ENCODE data around the gene ACAN. TPM values are rescaled to one million over a fixed set of nuclear protein-coding genes. Genes with fewer than 3 reads are reported as not detected.

The ACAN gene
- polyA plus RNA-seq, 1 of the 3 experiments (the other 2 are of a cell fraction): not detected

DNA sequence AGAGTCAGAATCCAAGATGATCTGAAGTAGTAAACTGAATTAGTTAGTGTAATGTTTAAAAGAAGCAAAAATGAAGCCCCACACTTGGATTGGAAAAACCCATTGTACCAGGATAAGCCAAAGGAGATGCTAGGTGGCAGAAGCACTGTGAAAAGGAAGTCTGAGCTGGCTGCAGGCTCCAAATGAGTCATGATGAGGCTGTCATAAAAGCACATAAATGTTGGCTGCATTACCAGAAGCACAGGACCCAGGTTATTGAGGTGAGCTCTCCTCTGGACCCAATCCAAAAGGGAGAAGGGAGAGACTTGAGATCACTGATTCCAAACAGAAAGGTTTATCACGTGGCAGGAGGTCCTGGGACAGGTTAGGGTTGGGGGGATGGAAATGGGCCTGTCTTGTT is 3.2 kb upstream of the ACAN start:
- Histone ChIP-seq H3K4me1 (ENCODE audit: control insufficient read depth in 1 of 2, insufficient read depth in 2 of 2, low read depth in 1 of 2, low read length in 1 of 2) (no peaks in the 10 kb centered on the region; a peak in 1 of 4 replicates), H3K9me3 (no peaks in the 10 kb centered on the region), H3F3A (replicated peaks; ENCODE audit: insufficient read depth) (peaks cover 5% of the 10 kb centered on the region), H3K9me2 (no peaks in the 10 kb centered on the region), H3K27ac (ENCODE audit: low read depth in 2 of 2, low read length in 1 of 2) (no peak overlapping the region), H3K4me3 (ENCODE audit: low read depth in 2 of 2, low read length in 1 of 2) (no peak overlapping the region), H4K20me1 (ENCODE audit: insufficient read depth) (no peaks in the 10 kb centered on the region), H3K36me3 (replicated peaks in 1 of 2; ENCODE audit: control insufficient read depth in 1 of 2, insufficient read depth in 2 of 2, low read length in 1 of 2) (no peaks in the 10 kb centered on the region), H3K9ac (no peak overlapping the region), H2AFZ (ENCODE audit: low read depth) (no peak overlapping the region), H3K79me2 (ENCODE audit: insufficient read depth) (no peaks in the 10 kb centered on the region), H3K4me2 (no peak overlapping the region), H3K27me3 (ENCODE audit: insufficient read depth) (peaks cover 32% of the 10 kb centered on the region)
- CTCF ChIA-PET: no interaction called here
- DNase-seq: no peak
- WGBS (ENCODE audit: low lambda C conversion rate): 4% methylated on average over 1 of the region's 1 CpG
- POLR2A ChIA-PET: no interaction called here
- no peak for TF ChIP-seq POLR2AphosphoS5 (IDR thresholded peaks at IDR 0.05; ENCODE audit: low read depth, low read length)
- no peak for TF ChIP-seq NFIC (IDR thresholded peaks at IDR 0.05; ENCODE audit: borderline replicate concordance)
- TF ChIP-seq NRF1 (IDR thresholded peaks at IDR 0.05; ENCODE audit: low read depth, low read length): no peak
- TF ChIP-seq EZH2phosphoT487 (IDR thresholded peaks at IDR 0.05; ENCODE audit: borderline replicate concordance, low read depth): no peak
- TF ChIP-seq RCOR1 (IDR thresholded peaks at IDR 0.05; ENCODE audit: low read length): no peak
- TF ChIP-seq CHD2 (IDR thresholded peaks at IDR 0.05; ENCODE audit: low read length, partially characterized antibody): no peak
- TF ChIP-seq FOSL2 (IDR thresholded peaks at IDR 0.05; ENCODE audit: borderline replicate concordance, low read depth): no peak
- no peak for TF ChIP-seq MXI1 (IDR thresholded peaks at IDR 0.05; ENCODE audit: low read depth, low read length)
- TF ChIP-seq, protein P1, sequence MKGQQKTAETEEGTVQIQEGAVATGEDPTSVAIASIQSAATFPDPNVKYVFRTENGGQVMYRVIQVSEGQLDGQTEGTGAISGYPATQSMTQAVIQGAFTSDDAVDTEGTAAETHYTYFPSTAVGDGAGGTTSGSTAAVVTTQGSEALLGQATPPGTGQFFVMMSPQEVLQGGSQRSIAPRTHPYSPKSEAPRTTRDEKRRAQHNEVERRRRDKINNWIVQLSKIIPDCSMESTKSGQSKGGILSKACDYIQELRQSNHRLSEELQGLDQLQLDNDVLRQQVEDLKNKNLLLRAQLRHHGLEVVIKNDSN (IDR thresholded peaks at IDR 0.05; ENCODE audit: borderline replicate concordance, low read depth): no peak
- TF ChIP-seq, protein P2, sequence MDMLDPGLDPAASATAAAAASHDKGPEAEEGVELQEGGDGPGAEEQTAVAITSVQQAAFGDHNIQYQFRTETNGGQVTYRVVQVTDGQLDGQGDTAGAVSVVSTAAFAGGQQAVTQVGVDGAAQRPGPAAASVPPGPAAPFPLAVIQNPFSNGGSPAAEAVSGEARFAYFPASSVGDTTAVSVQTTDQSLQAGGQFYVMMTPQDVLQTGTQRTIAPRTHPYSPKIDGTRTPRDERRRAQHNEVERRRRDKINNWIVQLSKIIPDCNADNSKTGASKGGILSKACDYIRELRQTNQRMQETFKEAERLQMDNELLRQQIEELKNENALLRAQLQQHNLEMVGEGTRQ (IDR thresholded peaks at IDR 0.05; ENCODE audit: borderline replicate concordance, low read depth, low read length): no peak

DNA sequence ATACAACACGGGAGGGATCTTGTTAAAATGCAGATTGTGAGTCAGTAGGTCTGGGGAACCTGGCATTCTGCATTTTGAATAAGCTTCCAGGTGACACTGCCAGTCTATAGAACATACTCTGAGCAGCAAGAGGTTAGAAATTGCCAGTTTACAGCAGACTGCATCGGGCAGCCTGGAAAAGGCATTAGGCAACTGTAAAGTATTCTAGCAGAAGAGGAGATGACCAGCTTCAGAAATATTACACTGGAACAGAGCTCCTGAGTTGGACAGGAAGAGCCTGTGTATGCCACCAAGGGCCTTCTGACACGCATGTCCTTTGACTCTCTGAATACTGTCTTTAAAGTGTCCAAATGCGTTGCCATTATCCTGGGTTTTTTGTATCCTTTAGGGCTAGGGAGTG is 2.5 kb upstream of the ACAN start:
- Histone ChIP-seq H4K20me1 (ENCODE audit: insufficient read depth) (no peaks in the 10 kb centered on the region), H3K9me2 (no peaks in the 10 kb centered on the region), H3K9ac (no peak overlapping the region), H3K4me3 (ENCODE audit: low read depth in 2 of 2, low read length in 1 of 2) (no peak overlapping the region), H3F3A (replicated peaks; ENCODE audit: insufficient read depth) (peaks cover 5% of the 10 kb centered on the region), H3K4me2 (no peak overlapping the region), H3K27ac (ENCODE audit: low read depth in 2 of 2, low read length in 1 of 2) (no peak overlapping the region), H3K27me3 (ENCODE audit: insufficient read depth) (peaks cover 34% of the 10 kb centered on the region), H3K36me3 (replicated peaks in 1 of 2; ENCODE audit: control insufficient read depth in 1 of 2, insufficient read depth in 2 of 2, low read length in 1 of 2) (no peaks in the 10 kb centered on the region), H2AFZ (ENCODE audit: low read depth) (no peak overlapping the region), H3K4me1 (ENCODE audit: control insufficient read depth in 1 of 2, insufficient read depth in 2 of 2, low read depth in 1 of 2, low read length in 1 of 2) (no peaks in the 10 kb centered on the region; a peak in 1 of 4 replicates), H3K79me2 (ENCODE audit: insufficient read depth) (no peaks in the 10 kb centered on the region), H3K9me3 (no peaks in the 10 kb centered on the region)
- 57% methylated on average over 4 of the region's 4 CpGs for WGBS (ENCODE audit: low lambda C conversion rate)
- DNase-seq: no peak
- POLR2A ChIA-PET: no interaction called here
- CTCF ChIA-PET: no interaction called here
- TF ChIP-seq, protein P3, sequence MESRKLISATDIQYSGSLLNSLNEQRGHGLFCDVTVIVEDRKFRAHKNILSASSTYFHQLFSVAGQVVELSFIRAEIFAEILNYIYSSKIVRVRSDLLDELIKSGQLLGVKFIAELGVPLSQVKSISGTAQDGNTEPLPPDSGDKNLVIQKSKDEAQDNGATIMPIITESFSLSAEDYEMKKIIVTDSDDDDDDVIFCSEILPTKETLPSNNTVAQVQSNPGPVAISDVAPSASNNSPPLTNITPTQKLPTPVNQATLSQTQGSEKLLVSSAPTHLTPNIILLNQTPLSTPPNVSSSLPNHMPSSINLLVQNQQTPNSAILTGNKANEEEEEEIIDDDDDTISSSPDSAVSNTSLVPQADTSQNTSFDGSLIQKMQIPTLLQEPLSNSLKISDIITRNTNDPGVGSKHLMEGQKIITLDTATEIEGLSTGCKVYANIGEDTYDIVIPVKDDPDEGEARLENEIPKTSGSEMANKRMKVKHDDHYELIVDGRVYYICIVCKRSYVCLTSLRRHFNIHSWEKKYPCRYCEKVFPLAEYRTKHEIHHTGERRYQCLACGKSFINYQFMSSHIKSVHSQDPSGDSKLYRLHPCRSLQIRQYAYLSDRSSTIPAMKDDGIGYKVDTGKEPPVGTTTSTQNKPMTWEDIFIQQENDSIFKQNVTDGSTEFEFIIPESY (IDR thresholded peaks at IDR 0.05; ENCODE audit: borderline replicate concordance, low read depth): no peak
- TF ChIP-seq JUND (IDR thresholded peaks at IDR 0.05) (no peak), NFIC (IDR thresholded peaks at IDR 0.05; ENCODE audit: borderline replicate concordance) (no peak), SIN3A (IDR thresholded peaks at IDR 0.05; ENCODE audit: borderline replicate concordance, low read depth, low read length) (no peak), ELF1 (IDR thresholded peaks at IDR 0.05) (no peak), FOXJ3 (CRISPR knock-in tag; IDR thresholded peaks at IDR 0.05) (no peak), MEF2A (IDR thresholded peaks at IDR 0.05; ENCODE audit: borderline replicate concordance, low read depth) (no peak), TCF12 (IDR thresholded peaks at IDR 0.05) (no peak), TAF1 (IDR thresholded peaks at IDR 0.05; ENCODE audit: borderline replicate concordance, low read depth, low read length) (no peak), FOSL2 (IDR thresholded peaks at IDR 0.05; ENCODE audit: borderline replicate concordance, low read depth) (no peak), MXI1 (IDR thresholded peaks at IDR 0.05; ENCODE audit: low read depth, low read length) (no peak), RFX5 (IDR thresholded peaks at IDR 0.05; ENCODE audit: low read length) (no peak)
- TF ChIP-seq, protein P4, sequence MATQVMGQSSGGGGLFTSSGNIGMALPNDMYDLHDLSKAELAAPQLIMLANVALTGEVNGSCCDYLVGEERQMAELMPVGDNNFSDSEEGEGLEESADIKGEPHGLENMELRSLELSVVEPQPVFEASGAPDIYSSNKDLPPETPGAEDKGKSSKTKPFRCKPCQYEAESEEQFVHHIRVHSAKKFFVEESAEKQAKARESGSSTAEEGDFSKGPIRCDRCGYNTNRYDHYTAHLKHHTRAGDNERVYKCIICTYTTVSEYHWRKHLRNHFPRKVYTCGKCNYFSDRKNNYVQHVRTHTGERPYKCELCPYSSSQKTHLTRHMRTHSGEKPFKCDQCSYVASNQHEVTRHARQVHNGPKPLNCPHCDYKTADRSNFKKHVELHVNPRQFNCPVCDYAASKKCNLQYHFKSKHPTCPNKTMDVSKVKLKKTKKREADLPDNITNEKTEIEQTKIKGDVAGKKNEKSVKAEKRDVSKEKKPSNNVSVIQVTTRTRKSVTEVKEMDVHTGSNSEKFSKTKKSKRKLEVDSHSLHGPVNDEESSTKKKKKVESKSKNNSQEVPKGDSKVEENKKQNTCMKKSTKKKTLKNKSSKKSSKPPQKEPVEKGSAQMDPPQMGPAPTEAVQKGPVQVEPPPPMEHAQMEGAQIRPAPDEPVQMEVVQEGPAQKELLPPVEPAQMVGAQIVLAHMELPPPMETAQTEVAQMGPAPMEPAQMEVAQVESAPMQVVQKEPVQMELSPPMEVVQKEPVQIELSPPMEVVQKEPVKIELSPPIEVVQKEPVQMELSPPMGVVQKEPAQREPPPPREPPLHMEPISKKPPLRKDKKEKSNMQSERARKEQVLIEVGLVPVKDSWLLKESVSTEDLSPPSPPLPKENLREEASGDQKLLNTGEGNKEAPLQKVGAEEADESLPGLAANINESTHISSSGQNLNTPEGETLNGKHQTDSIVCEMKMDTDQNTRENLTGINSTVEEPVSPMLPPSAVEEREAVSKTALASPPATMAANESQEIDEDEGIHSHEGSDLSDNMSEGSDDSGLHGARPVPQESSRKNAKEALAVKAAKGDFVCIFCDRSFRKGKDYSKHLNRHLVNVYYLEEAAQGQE (IDR thresholded peaks at IDR 0.05; ENCODE audit: low read depth, low read length): no peak
- TF ChIP-seq, protein P5, sequence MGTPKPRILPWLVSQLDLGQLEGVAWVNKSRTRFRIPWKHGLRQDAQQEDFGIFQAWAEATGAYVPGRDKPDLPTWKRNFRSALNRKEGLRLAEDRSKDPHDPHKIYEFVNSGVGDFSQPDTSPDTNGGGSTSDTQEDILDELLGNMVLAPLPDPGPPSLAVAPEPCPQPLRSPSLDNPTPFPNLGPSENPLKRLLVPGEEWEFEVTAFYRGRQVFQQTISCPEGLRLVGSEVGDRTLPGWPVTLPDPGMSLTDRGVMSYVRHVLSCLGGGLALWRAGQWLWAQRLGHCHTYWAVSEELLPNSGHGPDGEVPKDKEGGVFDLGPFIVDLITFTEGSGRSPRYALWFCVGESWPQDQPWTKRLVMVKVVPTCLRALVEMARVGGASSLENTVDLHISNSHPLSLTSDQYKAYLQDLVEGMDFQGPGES (IDR thresholded peaks at IDR 0.05; ENCODE audit: low read depth, low read length): no peak

Data from SK-N-SH (cell line).